Stimulated activated CD4-positive, alpha-beta T cell treated with anti-CD3 and anti-CD28 coated beads, TNF-alpha, amount 100 ng/mL, for 1 hour (primary cell): ENCODE measurements around the gene TANGO6.
"Not testable (repeated sequence)": the region's sequence is repeated elsewhere in the genome, so short reads cannot be mapped to it uniquely, and the experiment has no call there.

Experiments
- DNase-seq, 3 donors: peaks; one replicate each; pipeline ENCODE4 v3.0.0-alpha.2; 2020; ENCODE audit warnings: low read depth in 3 of 3, low spot score in 1 of 3

The TANGO6 gene

DNA sequence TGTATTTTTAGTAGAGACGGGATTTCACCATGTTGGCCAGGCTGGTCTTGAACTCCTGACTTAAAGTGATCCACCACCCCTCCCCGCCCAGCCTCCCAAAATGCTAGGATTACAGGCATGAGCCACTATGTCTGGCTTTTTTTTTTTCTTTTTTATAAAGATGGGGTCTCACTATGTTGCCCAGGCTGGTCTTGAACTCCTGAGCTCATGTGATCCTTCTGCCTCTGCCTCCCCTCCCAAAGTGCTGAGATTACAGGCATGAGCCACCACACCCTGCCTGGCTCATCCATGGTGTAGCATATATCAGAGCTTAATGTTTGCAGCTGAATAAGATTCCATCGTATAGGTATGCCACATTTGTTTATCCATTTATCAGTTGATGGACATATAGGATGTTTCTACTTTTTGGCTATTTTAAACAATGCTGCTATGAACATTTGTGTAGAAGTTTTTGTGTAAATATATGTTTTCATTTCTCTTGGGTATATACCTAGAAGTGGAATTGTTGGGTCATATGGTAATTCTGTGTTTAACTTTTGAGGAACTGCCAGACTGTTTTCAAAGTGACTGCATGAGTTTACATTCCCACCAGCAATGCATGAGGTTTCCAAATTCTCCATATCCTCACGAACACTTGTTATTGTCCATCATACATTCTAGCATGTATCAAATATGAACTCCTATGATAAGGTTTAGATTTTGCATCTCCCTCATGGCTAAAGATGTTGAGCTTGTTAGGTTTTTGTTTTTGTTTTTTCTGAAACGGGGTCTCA is 206.5 kb downstream of the TANGO6 start:
- DNase-seq = no peak

DNA sequence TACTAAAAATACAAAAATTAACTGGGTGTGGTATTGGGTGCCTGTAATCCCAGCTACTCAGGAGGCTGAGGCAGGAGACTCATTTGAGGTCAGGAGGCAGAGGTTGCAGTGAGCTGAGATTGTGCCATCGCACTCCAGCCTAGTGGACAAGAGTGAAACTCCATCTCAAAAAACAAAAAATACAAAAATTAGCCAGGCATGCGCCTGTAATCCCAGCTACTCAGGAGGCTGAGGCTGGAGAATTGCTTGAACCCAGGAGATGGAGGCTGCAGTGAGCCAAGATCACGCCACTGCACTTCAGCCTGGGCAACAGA is 208.1 kb downstream of the TANGO6 start:
- DNase-seq = not testable (repeated sequence)

- no peak for DNase-seq
Observed at GRCh38 chr16:69055008-69055407, 211.7 kb downstream of the TANGO6 start.

DNA sequence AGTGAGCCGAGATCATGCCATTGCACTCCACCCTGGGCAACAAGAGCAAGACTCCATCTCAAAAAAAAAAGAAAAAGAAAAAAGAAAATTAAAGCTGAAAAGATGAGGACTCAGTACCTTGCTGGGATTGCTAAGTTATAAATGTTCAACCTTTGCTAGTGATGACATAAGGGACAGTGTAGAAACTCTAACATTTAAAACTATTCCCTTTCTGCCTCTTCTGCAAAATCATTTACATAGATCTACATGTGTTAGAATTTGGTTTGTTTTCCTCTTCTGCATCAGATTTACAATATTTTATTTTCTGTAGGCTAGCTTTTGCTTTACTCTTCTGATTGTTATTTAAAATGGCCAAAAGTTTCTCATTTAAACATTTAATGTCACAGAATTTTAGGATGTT is 212.6 kb downstream of the TANGO6 start:
- DNase-seq = no peak

- DNase-seq = no peak
Observed at GRCh38 chr16:69056421-69056820, 213.1 kb downstream of the TANGO6 start.

GRCh38 chr16:69057400-69058378 is 214.4 kb downstream of the TANGO6 start:
- DNase-seq = no peak

DNA sequence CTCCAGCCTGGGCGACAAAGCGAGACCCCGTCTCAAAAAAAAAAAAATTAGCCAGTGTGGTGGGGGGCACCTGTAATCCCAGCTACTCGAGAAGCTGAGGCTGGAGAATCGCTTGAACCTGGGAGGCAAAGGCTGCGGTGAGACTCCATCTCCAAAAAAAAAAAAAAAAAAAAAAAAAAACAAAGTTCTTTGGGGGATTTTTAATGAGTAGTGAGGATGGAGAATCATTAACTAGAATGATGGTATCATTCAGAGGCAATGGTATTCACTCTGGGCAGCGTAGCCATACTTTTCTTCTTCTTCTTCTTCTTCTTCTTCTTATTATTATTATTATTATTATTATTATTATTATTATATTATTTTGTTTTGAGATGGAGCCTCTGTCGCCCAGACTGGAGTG is 220.2 kb downstream of the TANGO6 start:
- DNase-seq = not testable (repeated sequence)

DNA sequence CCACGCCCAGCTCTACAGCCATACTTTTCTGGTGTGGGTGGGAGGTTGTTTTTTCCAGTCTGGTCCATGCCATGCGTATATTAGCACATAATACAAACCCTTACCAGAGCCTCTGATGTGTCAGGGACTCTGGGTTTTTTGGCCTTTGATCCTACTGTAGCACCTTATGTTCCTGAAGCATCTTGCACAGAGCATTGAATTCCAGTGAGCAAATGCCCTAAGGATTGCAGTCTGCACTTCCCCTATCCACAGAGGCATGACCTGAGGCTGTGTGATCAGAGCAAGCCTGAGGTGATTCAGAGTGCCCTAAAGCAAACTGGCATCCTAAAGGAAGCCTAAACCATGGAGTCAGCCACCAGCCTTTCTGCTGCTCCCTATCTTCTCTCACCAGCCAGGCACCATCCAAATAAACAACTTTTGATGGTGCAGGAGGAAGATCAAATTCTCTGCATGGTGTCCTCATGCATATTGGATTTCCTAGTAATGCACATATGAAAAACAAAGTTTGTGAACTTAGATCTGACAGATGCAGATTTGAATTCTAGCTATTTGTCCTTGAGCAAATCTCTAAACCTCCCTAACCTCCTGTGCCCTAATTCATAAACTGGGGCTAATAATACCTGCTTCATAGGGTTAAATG is 220.9 kb downstream of the TANGO6 start:
- no peak for DNase-seq

GRCh38 chr16:69064764-69065313 is 221.5 kb downstream of the TANGO6 start:
- no peak for DNase-seq

DNA sequence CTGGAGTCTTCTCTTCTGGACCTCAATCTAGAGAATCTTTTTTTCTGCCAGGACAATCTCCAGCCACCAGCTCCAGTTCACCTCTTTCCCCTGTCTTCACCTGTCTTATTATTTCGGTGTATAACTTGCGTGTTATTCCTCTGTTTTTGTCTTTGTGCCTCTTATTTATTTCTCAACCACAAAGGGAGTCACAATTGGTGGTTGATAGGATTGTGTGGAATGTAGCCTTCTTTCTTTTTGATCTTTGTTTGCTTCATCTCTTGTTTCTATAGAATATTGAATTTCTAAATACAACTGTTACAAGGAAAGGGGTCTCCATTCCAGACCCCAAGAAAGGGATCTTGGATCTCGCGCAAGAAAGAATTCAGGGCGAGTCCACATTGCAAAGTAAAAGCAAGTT is 226.2 kb downstream of the TANGO6 start:
- DNase-seq = no peak

- DNase-seq = no peak
Observed at GRCh38 chr16:69071036-69071435, 227.7 kb downstream of the TANGO6 start.

DNA sequence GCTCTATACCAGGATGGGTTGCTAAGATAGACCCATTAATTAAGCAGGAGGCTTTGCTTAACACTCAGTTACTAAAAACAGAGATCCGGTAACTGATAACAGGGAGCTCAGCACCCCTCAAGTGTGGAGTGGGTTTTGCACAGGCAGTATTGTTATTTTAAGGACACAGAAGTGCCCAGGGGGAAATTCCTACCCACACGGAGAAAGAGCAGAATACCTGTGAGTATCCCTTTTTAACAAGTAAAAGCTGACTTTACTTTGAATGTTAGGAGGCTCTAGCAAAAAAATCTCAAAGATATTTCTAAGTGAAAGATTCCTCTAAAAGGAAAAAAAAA is 229.3 kb downstream of the TANGO6 start:
- no peak for DNase-seq

GRCh38 chr16:69073181-69073702 is 229.9 kb downstream of the TANGO6 start:
- no peak for DNase-seq

- DNase-seq = no peak
Observed at GRCh38 chr16:69077251-69077650, 233.9 kb downstream of the TANGO6 start.

DNA sequence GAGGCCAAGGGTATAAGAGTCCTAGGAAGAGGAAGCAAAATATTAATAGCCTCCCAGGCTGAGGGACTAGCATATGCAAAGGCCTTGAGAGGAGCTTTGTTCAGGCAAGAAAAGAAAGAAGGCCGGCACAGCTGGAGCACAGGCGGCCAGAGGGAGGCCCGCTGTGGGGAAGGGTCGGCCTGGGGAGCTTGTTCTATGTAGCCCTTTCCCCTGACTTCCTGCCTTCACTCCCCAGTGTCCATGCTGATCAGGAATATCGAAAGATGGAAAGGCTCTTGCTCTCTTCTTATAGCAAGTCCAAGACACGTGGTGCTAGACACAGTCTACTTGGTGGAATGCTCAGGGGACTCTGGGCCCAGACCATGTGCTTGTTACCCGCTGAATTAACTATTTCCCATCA is 234.7 kb downstream of the TANGO6 start:
- no peak for DNase-seq

GRCh38 chr16:69079697-69080096 is 236.4 kb downstream of the TANGO6 start:
- DNase-seq = no peak

DNA sequence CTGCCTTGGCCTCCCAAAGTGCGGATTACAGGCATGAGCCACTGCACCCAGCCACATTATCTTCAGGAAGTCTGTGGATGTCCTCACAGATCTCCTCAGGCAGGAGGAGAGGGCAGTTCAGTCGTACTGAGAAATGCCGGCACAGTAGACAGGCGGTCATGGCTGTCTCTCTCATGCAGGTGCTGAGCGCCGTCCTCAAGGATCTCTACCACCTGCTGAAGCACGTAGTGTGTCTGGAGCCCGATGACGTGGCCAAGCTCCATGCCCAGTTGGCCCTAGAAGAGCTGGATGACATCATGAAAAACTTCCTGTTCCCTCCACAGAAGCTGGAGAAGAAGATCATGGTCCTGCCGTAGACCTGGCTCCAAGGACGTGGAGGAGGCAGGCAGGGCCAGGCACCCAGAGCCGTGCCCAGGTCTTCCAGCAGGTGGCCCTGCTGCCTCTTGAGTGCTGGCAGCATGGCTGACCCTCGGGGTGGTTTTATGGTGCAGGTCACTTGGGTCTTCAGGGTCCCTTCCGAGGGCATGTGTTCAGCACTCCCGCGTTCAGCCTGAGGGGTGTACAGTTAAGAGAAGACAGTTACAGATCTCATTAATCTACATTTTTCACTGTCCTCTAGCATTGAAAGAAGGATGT is 240.1 kb downstream of the TANGO6 start:
- DNase-seq = no peak

GRCh38 chr16:69084289-69084688 is 241.0 kb downstream of the TANGO6 start:
- DNase-seq = no peak

DNA sequence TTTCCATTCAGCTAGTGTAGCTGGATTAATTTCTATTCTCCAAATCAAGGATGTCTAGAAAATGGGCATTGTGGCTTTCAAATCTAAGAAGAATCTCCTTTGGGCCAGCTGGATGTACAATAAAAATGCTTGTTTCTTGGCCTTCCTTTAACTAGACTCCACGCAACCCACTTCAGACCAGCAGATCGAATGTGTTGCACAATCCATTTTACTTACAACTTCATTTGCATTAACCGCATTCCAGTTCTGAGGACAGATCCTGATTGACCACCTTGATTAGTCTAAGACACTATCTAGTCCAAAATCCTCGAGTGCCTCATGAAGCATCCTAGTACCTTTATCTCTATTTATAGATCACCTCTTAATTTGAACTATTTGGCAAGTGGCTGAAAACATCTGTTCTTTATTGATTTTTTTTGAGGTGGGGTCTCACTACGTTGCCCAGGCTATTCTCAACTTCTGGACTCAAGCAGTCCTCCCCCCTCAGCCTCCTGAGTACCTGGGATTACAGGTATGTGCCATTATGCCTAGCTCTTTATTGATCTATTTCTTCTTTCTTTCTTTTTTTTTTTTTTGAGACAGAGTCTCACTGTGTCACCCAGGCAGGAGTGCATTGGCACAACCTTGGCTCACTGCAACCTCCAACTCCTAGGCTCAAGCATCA is 241.8 kb downstream of the TANGO6 start:
- DNase-seq = no peak

DNA sequence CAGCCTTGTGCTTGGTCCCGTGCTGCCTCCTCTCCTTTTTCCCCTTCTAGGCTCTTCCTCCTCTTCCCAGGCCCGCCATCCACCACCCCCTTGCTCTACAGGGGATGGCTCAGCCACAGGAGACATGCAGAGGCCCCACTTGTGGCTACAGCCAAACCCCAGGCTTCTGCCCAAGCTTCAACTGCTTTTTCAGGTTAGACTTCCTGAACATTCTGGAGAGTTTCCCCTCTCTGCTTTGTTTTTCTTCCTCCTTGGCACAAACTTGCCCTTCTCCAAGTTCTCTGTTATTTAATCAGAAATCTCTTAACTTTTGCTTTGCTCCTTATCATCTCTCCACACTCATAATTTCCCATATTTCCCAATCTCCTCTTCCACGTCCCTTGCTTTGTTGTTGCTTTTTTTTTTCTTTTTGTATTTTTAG is 243.8 kb downstream of the TANGO6 start:
- no peak for DNase-seq
